ENCODE measurements around the gene CDKAL1.

The CDKAL1 gene

DNA sequence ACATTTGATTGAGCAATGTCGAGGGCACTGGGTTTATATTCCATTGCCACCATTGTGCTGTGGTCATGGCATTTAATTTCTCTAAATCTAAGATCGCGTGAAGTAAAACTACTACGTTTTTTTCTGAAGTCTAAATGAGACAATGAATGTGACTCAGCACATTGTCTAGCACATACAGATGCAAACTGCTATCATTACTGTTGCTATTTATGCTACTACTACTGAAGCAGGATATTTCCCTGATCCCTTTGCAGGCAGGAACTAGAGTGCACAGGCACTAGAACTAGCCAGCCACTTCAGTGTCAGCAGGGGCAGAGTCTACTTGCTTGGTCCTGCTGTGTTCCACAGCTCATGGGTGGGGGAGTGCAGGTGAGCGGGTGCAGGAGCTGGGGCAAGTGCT is 449.7 kb downstream of the CDKAL1 start:
- Histone ChIP-seq H3K4me3 (no peak overlapping the region), H3K9me3 (peaks cover 0 to 12% (median 6%) of the 10 kb centered on the region in 3 donors), H3K27ac (no peak overlapping the region), H3K36me3 (peaks cover 0 to 12% (median 0%) of the 10 kb centered on the region in 3 donors), H3K27me3 (no peaks in the 10 kb centered on the region), H3K4me1 (no peaks in the 10 kb centered on the region)
- intact Hi-C loops (cut with DNase I; ENCODE audit: low total_unique reads) = no loop called here
- DNase-seq = no peak
- TF ChIP-seq, protein P1, sequence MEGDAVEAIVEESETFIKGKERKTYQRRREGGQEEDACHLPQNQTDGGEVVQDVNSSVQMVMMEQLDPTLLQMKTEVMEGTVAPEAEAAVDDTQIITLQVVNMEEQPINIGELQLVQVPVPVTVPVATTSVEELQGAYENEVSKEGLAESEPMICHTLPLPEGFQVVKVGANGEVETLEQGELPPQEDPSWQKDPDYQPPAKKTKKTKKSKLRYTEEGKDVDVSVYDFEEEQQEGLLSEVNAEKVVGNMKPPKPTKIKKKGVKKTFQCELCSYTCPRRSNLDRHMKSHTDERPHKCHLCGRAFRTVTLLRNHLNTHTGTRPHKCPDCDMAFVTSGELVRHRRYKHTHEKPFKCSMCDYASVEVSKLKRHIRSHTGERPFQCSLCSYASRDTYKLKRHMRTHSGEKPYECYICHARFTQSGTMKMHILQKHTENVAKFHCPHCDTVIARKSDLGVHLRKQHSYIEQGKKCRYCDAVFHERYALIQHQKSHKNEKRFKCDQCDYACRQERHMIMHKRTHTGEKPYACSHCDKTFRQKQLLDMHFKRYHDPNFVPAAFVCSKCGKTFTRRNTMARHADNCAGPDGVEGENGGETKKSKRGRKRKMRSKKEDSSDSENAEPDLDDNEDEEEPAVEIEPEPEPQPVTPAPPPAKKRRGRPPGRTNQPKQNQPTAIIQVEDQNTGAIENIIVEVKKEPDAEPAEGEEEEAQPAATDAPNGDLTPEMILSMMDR (IDR thresholded peaks at IDR 0.05) = no peak

DNA sequence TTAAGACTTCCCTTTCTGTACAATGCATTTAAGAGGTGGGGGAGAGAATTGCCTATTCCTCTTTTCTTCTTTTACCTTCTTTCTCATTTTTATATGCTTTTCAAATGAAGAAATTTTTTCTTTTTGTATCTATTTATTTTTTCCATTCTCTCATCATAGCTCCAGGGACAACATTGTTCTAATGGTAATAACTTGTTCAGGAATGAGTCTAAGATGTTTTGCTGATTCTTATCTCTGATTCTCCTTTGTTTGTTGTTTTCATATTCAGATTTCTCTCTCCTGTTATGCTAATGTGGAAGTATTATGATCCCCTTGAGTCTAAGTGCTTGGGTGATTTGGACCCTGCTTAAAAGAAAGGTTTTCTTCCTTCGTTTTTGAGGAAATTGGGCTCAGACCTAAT is 451.6 kb downstream of the CDKAL1 start:
- Histone ChIP-seq H3K27ac (no peak overlapping the region), H3K27me3 (no peaks in the 10 kb centered on the region), H3K4me3 (no peak overlapping the region), H3K4me1 (peaks cover 0 to 9% (median 0%) of the 10 kb centered on the region in 4 donors), H3K9me3 (peaks cover 0 to 12% (median 6%) of the 10 kb centered on the region in 3 donors), H3K36me3 (peaks cover 0 to 12% (median 0%) of the 10 kb centered on the region in 3 donors)
- TF ChIP-seq, protein P1 (IDR thresholded peaks at IDR 0.05) = no peak
- intact Hi-C loops (cut with DNase I; ENCODE audit: low total_unique reads) = no loop called here
- DNase-seq = no peak

DNA sequence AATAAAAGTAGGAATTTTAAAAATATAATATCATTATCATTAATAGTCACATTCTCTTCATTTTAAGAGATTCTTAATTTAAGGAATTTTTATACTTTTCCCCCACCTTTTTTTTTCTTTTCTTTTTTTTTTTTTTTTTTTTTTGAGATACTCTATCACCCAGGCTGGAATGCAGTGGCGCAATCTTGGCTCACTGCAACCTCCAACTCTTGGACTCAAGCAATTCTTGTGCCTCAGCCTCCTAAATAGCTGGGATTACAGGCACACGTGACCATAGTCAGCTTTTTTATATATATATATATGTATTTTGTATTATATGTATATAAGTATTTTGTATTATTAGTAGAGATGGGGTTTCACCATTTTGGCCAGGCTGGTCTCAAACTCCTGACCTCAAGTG is 457.7 kb downstream of the CDKAL1 start:
- intact Hi-C loops (cut with DNase I; ENCODE audit: low total_unique reads) = no loop called here
- no peaks in the 10 kb centered on the region for H3K9me3 ChIP-seq
- peaks cover 0 to 12% (median 0%) of the 10 kb centered on the region in 4 donors for H3K4me1 ChIP-seq
- no peak overlapping the region for H3K4me3 ChIP-seq
- H3K27ac ChIP-seq = no peak overlapping the region
- TF ChIP-seq, protein P1 (IDR thresholded peaks at IDR 0.05) = no peak
- H3K27me3 ChIP-seq = no peaks in the 10 kb centered on the region
- DNase-seq = no peak
- H3K36me3 ChIP-seq = peaks cover 0 to 8% (median 6%) of the 10 kb centered on the region in 3 donors

DNA sequence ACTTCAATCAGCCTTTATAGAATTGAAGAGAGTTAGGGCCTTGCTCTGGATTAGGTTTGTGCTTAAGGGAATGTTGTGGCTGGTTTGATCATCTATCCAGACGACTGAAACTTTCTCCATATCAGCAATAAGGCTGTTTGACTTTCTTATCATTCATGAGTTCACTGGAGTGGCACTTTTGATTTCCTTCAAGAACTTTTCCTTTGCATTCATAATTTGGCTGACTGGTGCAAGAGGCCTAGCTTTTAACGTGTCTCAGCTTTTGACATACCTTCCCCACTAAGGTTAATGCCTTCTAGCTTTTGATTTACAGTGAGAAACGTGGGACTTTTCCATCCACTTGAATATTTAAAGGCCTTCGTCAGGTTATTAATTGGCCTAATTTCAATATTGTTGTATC is 461.8 kb downstream of the CDKAL1 start:
- DNase-seq = no peak
- Histone ChIP-seq H3K9me3 (no peaks in the 10 kb centered on the region), H3K27ac (no peak overlapping the region), H3K4me3 (no peak overlapping the region), H3K27me3 (no peaks in the 10 kb centered on the region), H3K4me1 (peaks cover 0 to 12% (median 1%) of the 10 kb centered on the region in 4 donors), H3K36me3 (peaks cover 0 to 8% (median 6%) of the 10 kb centered on the region in 3 donors)
- TF ChIP-seq, protein P1 (IDR thresholded peaks at IDR 0.05) = no peak
- intact Hi-C loops (cut with DNase I; ENCODE audit: low total_unique reads) = no loop called here

DNA sequence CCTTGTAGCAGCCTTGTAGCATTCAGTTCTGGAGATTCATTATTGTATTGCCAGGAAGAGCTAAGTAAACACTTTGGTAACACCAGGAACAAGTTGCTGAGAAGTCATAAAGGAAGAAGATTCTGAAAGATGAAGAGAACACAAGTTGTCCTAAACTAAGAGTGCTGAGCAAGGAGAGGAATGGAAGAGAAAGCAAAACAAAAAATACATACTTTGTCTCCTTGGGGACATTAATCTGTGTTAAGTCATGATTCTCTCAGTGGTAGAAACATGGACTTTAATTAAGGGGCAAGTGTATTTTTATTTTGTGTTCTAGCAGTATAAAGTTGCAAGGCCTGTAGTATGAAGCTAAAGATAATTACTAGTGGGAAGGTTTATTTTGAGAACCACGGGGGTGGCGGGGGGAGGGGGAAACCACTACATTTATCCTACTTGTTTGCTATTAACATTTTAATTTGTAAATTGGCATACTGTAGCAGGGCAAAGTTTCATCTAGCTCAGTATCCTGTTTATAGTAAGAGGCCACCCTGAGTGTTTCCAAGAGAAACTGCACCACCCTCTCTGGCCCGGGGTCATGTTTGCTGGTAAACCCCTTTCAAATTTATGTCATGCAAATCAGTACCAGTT is 463.0 kb downstream of the CDKAL1 start:
- TF ChIP-seq, protein P1 (IDR thresholded peaks at IDR 0.05) = no peak
- peaks cover 0 to 8% (median 6%) of the 10 kb centered on the region in 3 donors for H3K36me3 ChIP-seq
- peaks cover 0 to 24% (median 5%) of the 10 kb centered on the region in 4 donors for H3K4me1 ChIP-seq
- DNase-seq = no peak
- H3K27ac ChIP-seq = no peak overlapping the region
- H3K27me3 ChIP-seq = no peaks in the 10 kb centered on the region
- H3K4me3 ChIP-seq = no peak overlapping the region
- H3K9me3 ChIP-seq = no peaks in the 10 kb centered on the region
- intact Hi-C loops (cut with DNase I; ENCODE audit: low total_unique reads) = no loop called here

Measured in tibial artery (tissue), 4 donors.